HG03175 (cell line): Measurements from ENCODE around the gene PCDHGB5.

Experiments used
- ATAC-seq: cut with Tn5 transposase; IDR thresholded peaks from one replicate; pipeline ENCODE4 v1.9.1; 2021; ENCODE audit warnings: mild to moderate bottlenecking, moderate library complexity; ENCODE audit not compliant: unreplicated experiment

PCDHGB5 gene

GRCh38 chr5:141439411-141440141 is 41.8 kb downstream of the PCDHGB5 start:
- no peak for ATAC-seq

GRCh38 chr5:141440341-141440740 is 42.6 kb downstream of the PCDHGB5 start:
- ATAC-seq = no peak

GRCh38 chr5:141441571-141442170 is 43.9 kb downstream of the PCDHGB5 start:
- ATAC-seq = no peak
